GM21390 (cell line): ENCODE data around the gene TRPV5.

Experiments
- ATAC-seq: cut with Tn5 transposase; IDR thresholded peaks from one replicate; pipeline ENCODE4 v1.9.1; 2021; ENCODE audit not compliant: unreplicated experiment

TRPV5 gene

DNA sequence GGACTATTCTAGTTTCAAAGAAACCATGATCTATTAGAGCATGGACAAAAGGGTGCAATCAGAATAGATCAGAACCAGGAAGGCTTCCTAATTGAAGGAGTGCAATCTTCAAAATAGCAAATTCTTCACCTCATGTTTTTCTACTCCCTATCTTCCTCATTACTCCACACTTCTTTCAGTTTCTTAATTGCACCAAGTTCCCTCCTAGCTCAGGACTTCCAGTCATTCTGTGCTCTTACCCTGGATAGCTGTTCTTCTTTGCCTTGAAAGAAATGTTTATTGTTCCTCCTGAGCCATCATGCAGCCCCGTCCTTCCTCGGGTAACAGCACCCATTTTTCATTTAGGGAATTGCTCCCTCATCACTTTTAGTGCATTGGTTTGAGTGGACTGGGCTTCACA is 23.1 kb downstream of the TRPV5 start:
- ATAC-seq = no peak

DNA sequence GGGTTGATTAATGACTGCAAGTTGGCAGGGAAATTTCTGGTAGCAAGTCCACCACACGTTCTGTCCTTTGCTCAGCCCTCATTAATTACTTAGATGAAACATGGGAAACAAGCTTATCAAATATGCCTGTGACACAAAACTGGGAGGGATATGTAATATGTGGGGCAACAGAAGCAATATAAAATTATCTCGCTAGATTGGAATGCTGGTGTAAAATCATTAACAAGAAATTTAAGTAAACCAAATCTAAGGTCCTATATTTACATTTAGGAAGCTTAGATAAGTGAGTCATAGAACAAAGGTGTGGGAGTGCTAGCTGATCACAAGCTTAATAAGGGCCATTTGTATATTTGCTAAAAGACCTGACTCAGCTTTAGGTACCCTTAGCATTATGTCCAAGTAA is 23.5 kb downstream of the TRPV5 start:
- no peak for ATAC-seq

DNA sequence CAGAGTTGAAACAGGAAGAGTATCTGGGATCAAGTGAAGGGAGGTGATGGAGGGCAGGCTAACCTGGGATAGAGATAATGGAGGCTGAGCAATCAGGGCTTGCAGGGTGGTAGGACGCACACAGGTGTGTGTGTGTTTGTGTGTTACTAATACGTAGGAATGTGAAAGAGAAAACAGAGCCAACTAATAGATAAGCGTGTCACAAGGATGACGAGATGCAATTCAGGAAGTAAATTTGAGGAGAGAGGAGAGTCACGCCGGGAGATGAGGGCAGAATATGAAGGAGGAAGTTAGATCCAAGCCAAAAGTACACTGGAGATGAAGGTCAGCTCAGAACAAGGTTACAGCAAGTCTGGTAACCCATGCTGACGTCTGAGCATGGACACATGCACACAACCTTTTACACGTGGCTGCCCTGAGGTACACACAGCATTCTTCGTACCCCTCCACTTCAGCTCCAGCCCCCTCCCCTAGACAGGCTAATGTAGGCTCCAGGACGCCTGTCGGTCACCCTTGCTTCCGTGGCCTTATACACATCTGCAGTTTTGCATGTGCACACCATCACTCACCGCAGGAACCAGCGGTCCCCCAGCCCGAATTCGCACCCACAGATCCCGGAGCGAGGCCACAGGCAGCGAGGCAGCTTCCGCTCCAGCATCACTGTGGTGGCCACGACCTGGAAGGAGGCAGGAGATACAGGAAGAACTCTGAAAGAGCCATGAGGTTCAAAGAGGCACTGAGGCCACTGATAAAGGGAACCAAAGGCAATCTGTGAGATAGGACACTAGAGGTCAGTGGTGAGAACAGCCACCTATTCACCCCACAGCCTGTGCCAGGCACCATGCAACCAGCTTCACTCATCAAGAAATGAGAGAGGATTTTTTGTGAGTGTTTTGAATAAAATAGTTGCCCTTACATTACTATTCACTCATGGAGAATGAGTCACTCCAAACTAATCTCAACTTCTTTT is 24.3 kb downstream of the TRPV5 start:
- ATAC-seq = no peak

DNA sequence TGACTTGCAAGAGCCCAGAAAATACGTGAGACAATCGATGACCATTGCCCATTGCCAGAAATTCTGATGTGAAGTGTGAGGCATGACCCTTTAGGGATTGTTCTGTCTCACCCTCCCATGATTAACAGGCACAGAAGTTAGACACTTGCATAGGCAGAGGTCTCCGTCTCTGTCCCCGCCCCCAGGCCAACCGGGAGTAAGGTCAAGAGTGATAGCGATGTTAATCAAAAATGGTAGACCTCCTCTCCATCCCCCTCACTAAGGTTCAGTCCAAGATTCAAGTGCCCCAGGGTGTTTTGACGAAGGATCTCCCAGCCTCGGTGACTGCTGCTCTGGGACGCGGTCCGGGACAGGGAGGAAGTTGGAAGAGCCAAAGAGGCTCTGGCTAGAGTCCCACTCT is 25.3 kb downstream of the TRPV5 start:
- ATAC-seq = no peak

DNA sequence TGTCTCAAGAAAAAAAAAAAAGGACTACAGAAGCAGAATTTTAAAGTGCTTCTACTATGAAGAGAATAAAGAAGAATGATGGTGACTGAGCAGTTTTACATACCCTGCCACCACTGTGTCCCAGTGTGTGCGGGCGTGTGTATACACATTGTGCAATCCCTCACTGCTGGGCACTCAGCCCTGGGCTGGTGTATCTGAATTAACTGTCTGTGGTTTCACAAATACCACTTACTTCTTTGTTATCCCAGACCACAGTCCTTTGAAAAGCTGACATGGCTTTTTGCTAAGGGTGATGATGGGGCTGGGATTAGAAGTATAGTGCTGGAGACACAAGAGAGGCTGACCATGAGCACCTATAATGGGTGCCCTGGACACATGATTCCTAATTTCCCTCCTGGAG is 26.9 kb downstream of the TRPV5 start:
- no peak for ATAC-seq

DNA sequence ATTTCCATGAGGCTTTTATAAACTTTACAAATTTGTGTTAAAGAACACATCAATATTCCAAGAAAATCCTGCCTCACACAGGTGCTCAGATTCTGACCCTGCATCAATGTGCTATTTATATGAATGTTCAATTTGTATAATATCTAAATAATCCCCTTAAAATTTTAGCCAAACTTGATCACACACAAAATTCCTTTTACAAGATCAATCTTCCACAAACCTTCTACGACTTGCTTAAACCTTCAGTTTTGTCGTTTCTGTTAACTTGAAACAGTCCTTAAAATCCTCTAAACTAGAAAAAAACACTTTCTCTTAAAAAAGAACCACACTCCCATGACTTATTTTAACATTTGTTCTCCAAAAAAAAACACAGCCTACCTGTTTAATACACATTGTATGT is 27.8 kb downstream of the TRPV5 start:
- no peak for ATAC-seq

DNA sequence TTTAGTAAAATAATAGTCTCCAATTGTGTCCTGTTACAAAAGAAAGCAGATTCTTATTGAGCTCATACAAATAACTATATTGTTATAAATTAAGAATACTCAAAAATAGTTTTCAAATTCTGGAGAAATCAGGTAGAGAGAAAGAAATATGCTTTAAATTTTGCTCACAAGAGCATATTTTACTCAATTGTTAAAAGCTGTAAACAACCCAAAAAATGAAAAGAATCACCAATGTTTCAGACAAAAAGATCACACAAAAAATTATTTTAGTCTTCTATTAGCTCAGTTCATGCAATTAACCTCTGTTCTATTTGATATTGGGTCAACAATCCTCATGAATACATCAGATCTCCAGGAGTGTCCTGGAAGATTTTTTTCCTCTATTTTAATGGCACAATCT is 29.4 kb downstream of the TRPV5 start:
- ATAC-seq = no peak

DNA sequence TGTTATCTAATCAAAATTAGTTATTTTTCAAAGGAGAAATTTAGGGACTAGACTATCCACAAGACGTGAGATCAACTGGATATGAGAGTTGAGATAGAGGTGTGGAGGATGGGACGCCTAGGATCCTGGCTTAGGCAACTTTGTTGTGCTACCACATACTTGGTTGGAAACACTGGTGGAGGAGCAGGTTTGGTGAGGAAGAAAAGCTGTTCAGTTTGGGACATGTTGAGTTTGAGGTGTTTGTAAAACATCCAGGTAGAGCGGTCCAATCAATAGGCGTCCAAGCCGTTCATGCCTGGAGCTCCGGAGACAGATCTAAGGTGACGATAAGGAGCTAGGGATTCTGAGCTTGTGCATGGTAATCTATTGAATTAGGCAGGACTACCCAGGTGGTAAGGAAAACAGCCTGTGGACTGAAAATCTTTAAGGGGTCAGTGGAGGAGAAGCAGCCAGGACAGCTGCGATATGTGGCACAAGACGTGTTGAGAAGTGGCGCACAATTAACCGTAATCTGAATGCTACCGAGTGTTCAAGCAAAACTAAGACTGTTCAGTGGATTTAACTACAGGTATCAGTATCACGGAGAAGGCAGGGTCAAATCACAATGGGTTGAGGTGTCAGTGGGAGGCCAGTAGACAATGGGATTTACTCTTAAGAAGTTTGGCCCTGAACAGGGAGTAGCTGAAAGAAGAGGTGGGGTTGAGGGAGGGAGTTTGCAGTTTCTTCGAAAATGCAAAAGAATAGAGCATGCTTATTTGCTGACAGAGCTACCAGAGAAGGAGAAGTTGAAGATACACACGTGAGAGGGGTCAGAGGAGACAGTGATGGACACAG is 31.9 kb downstream of the TRPV5 start:
- ATAC-seq = no peak

DNA sequence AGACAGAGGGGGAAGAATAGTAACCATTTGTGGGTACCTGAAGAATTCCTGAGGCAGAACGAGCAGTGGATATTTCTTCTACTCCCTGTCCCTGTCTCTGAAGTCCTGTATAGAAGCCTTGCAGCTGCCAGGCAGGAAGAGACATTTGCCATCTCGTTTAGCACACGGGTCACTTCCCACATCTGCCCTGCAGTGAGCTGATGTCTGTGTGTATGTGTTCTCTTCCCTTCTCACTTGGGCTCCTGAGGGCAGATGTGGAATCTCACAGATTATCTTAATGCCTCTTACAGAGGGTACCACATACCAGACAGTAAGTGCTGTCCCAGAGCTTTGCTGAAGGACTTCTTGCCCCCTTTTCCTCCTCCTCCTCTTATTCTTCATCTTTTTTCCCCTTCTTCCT is 33.9 kb downstream of the TRPV5 start:
- ATAC-seq = no peak

DNA sequence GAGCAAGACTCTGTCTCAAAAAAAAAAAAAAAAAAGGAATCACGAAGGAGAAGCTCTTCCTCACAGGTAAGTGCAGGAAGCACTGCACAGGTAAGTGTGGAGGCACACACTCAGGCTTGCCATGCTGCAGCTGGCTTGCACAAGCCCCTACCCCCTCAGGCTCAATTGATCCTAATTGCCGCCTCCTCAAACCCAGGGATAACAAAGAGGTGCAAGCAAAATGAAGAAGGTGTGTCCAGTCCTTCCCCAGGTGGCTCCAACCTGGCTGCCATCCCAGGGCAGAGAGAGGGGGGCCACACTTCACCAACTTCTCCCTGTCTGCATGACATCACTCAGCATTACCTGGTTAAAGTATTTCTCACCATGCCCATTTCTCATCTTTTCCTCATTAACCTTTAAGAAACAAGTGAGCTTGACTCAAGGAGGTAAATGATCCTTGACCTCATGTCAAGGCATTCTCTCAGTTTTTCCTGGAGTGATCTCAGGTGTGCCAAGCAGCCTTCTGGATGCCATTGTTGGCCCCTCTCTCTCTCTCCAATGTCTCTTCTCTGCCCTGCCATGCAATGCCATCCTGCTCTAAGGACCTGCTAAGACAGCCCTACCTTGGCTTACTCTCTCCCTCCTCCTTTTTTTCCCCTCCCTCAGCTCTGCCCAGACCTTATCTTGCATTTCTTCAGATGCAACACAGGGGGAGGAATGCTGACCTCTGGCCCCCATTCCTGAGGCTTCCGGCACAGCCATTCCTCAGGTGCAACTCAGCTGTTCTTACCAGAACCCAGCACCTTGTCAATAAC is 35.0 kb downstream of the TRPV5 start:
- no peak for ATAC-seq

DNA sequence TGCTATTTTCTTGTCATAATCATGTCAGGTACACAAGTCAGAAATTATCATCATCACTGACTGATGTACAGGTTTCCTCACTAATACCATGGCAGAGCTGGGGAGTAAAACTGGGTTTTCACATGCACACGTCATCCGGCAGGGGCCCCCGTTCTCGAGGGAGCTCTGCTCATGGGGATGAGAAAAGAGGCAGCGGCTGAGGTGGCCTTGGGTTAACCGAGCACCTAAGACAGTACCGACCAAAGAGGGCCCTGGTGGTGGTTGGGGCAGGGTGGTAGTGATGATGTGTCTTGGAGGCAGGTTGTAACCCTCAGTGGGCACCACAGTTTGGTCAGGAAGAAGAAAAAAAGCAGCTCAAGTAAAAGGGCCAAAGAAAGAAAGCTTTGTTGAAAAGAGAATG is 35.9 kb downstream of the TRPV5 start:
- ATAC-seq = no peak

DNA sequence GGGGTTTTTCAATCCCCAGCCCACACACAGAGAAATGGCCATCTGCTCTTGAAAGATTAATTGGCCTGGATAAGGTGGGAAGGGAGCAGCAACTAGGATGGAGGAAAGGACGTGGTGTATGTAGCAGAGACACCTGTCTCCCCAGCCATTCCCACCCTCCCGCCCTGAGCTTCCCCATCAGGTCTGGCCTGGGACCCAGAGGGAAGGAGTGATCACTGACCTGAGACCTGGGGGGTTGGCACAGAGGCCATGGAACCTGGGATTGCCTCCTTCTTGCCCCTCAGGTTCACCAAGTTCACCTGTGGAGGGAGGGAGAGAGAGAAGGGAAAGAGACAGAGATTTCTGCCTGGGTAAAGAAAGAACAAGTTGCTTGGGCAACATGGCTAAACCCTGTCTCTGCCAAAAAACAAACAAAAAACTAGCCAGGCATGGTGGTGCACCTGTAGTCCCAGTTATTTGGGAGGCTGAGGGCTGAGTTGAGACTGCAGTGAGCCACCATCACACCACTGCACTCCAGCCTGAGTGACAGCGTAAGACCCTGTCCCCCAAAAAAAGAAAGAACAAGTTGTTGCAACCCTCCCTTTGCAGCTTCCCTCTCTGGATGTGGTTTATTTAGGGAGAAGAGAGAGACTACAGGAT is 36.7 kb downstream of the TRPV5 start:
- ATAC-seq = no peak

DNA sequence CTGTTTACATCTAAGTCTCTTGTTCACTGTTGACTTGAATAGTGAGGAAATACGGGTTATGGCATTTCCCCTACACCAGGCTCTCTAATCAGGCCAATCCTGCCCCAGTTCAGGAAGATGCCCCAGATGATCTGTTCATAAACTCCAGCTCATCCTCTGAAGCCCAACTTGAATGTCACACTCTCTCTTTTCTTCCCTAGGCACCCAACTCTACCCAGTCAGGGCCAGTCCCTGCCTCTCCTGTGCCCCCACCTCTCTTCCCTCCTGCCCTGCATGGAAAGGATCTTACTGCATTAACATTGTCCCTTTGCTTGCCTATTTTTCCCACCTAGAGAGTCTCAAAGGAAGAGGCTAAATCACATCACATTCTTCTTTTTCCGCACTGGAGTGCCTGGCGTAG is 37.4 kb downstream of the TRPV5 start:
- ATAC-seq = no peak

DNA sequence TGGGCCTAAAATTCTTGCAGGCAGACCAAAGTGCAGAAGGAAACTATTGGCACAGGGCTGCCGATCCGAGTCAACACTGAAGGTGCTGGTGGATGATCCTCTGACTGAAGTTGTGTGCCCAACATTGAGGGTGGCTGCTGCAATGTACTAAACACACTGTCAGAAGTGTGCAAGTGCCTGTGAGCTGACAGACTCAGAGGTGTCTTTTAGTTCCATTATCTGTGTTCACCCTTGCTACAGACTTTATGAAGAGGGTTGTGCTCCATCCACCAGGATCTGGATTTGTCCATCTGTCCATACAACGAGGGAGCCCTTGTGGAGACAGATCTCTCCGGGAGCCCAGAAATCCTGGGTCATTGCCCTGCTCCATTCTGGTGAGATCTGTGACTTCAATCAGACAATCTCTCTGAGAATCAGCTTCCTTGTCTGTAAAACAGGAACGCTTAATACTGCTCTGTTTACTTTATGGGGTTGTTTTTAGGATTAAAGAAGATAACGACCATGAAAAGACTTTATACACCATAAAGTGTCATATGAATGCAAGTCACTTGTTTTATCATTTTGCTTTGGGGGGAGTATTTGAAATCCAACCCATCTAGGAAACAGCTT is 38.5 kb downstream of the TRPV5 start:
- ATAC-seq = no peak

DNA sequence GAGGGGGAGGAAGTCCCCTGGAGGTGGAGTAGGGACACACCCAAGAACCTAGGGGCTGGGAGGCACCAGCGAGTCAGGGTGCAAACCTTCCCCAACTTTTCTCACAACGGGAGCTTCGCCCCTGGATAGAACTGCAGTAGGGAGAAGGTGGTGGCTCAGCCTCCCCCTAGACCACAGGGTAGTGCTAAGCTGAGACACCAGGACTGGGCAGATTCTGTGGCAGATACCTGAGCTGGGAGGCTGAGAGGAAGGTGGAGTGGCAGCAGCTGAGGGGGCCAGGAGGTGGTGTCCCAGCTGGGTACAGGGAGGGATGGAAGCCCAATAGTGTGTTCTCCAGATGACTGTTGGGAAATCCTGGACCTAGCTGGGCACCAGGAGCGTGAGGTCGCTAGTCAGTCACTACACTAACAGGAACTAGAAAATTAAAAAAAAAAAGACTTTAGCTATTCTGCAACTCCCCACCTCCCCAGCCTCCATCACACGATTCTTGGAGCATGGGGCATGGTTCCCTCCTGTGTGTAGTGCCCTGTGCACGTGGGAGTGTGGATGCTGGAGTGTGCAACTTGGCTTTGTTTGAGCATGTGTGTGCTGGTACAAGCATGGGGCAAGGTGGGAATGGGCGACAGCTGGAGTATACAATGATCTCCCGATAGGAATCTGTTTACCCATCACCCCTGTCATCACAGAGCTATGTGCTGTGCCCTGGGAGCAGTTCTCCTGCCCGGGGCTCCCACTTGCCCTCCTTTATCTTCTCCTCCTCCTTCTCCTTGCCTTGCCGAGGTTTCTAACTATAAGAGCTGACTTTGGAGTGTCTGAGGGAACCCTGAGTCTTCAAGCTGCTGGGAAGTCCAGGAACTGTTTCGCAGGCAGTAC is 39.2 kb downstream of the TRPV5 start:
- no peak for ATAC-seq

DNA sequence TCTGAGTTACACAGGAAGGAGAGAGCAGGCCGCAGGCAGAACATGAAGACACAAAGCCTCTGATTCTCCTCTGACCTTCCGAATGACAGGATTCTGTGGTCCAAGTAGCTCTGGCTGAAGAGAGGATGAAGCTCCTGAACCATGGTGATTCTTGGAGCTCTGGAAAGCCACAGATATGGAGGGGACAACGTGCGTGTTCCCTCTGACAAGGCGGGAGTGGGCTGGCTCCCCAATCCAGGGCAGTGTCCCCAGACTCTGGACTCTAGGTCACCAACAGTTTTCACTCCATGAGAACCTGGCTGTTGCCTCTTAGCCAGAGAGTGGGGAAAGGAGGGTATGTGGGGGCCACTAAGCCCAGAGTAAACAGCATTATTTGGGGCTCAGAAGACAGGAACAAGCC is 40.6 kb downstream of the TRPV5 start:
- no peak for ATAC-seq

DNA sequence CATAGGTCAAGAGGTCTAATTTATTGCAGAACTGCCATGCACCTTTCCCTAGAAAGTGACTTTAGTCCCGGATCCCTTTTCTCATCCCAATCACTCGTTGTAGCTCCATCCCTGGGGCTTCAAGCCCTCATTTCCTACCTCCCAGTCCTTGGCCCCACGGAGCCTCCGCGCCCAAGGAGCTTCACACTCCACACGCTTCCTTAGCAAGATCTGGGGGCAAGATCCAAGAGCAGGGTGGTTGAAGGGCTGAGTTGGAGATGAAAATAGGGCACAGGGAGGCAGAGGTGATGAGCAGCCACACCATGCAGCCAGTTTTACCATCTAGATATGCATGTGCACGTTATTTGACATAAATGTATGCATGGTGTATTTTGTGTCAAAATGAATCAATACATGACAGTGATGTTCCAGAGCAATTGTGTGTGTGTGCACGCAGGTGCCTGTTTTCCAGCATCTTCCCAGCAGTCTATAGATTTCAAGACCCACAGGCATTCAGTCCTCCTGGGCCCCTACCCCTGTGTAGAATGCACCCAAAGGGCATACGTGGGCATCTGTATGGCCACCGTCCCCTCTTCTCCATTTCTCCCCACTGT is 42.0 kb downstream of the TRPV5 start:
- ATAC-seq = no peak

DNA sequence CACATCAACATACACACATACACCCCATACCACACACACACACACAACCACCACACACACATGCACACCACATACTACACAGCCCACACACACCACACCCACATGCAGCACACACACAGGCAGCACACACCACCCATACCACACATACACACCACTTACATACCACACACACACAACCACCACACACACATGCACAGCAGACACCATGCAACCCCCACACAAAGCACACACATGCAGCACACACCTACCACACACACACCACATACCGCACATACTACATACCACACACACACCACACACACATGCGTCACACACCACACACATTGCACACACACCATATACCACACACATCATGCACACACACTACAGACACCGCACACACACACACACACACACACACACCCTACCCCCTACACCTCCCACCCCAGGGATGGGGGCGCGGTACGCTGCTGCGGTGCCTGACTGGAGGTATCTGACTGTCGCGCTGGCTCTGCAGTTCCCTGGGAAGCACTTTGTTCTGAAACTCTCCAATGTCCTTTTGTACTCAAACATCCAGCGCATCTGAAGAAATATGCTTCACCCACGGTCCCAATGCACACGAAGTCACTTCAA is 42.6 kb downstream of the TRPV5 start:
- ATAC-seq = no peak

DNA sequence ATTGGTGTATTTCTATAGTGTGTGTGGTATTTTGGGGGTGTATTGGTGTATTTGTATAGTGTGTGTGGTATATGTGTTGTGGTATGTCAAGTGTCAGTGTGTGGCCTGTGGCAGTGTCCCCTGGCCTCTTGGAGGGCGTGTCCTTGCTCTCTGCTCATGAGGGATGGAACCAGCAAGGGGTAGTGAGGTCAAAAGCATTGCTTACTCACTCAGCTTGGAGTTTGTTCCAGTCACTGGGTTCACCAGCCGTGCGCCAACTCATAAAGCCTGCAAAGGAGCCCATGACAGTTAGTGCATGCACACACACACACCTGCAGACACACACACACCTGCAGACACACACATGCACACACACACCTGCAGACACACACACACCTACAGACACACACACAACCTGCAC is 43.7 kb downstream of the TRPV5 start:
- ATAC-seq = no peak
